Ovary (tissue), 3 donors: ENCODE data around the gene SRSF7.

Experiments
- EP300 ChIP-seq: sonication (generic); formaldehyde crosslinking; IDR thresholded peaks from one replicate; pipeline ENCODE4 v1.6.1; 2017; ENCODE audit warnings: antibody characterized with exemption
- POLR2A ChIP-seq: fragments of 450-650 bp; IDR thresholded peaks from one replicate; pipeline ENCODE4 v1.6.1; 2017; ENCODE audit warnings: antibody characterized with exemption, mild to moderate bottlenecking, moderate library complexity
- TF ChIP-seq, protein P1 (sequence below), 3 donors: fragments of 450-650 bp in 2 of 3; fragments of 200-600 bp in 1 of 3; IDR thresholded peaks; one replicate each; pipeline versions ENCODE4 v1.5.1 to v1.8.0; 2016 to 2022; ENCODE audit warnings: antibody characterized with exemption in 3 of 3, mild to moderate bottlenecking in 1 of 3
- donor health status: DM: no; HTN: no; CAD: no.

- TF ChIP-seq, protein P1, sequence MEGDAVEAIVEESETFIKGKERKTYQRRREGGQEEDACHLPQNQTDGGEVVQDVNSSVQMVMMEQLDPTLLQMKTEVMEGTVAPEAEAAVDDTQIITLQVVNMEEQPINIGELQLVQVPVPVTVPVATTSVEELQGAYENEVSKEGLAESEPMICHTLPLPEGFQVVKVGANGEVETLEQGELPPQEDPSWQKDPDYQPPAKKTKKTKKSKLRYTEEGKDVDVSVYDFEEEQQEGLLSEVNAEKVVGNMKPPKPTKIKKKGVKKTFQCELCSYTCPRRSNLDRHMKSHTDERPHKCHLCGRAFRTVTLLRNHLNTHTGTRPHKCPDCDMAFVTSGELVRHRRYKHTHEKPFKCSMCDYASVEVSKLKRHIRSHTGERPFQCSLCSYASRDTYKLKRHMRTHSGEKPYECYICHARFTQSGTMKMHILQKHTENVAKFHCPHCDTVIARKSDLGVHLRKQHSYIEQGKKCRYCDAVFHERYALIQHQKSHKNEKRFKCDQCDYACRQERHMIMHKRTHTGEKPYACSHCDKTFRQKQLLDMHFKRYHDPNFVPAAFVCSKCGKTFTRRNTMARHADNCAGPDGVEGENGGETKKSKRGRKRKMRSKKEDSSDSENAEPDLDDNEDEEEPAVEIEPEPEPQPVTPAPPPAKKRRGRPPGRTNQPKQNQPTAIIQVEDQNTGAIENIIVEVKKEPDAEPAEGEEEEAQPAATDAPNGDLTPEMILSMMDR (IDR thresholded peaks at IDR 0.05), result no peak
- TF ChIP-seq POLR2A (no peak), EP300 (no peak)
Measured at GRCh38 chr2:38742797-38743559, 8.2 kb downstream of the SRSF7 start.
